Activated T-helper 17 cell treated with anti-CD3 and anti-CD28 coated beads, Interleukin-2, amount 50 U/mL, for 72 hours (primary cell): ENCODE measurements around the gene FAM13C. TPM values are rescaled to one million over a fixed set of nuclear protein-coding genes. Genes with fewer than 3 reads are reported as not detected.
"Not testable (repeated sequence)": the region's sequence is repeated elsewhere in the genome, so short reads cannot be mapped to it uniquely, and the experiment has no call there.

Source experiments
- ATAC-seq: fragments of 150-1000 bp; cut with Tn5 transposase; replicated peaks from 2 replicates; pipeline ENCODE4 v1.10.0; 2021; ENCODE audit warnings: mild to moderate bottlenecking, moderate library complexity
- H3K27ac Mint-ChIP-seq: one replicate; pipeline ENCODE4 v1.8.0; 2022; ENCODE audit warnings: mixed read lengths
- H3K27me3 Mint-ChIP-seq: one replicate; pipeline ENCODE4 v1.8.0; 2022; ENCODE audit warnings: mixed read lengths
- H3K36me3 Mint-ChIP-seq: one replicate; pipeline ENCODE4 v1.8.0; 2022; ENCODE audit warnings: low read depth, mild to moderate bottlenecking, mixed read lengths
- H3K4me1 Mint-ChIP-seq: one replicate; pipeline ENCODE4 v1.8.0; 2022; ENCODE audit warnings: mixed read lengths
- H3K4me3 Mint-ChIP-seq: one replicate; pipeline ENCODE4 v1.8.0; 2022; ENCODE audit warnings: mild to moderate bottlenecking, mixed read lengths
- H3K9me3 Mint-ChIP-seq: one replicate; pipeline ENCODE4 v1.8.0; 2022; ENCODE audit warnings: mixed read lengths
- total RNA-seq, 2 donors: library from RNA; stranded (reverse); gene quantifications; one replicate each; pipeline ENCODE4 v1.2.3, GENCODE V29; 2022

Gene FAM13C
- total RNA-seq, 2 donors from 2014 or later, result 1.3 TPM; not detected in 1

- H3K9me3 Mint-ChIP-seq, result peaks cover 5% of the 10 kb centered on the region
- no peaks in the 10 kb centered on the region for H3K4me1 Mint-ChIP-seq
- H3K36me3 Mint-ChIP-seq, result no peaks in the 10 kb centered on the region
- no peaks in the 10 kb centered on the region for H3K27me3 Mint-ChIP-seq
- no peak overlapping the region for H3K27ac Mint-ChIP-seq
- no peak for ATAC-seq
- no peak overlapping the region for H3K4me3 Mint-ChIP-seq
Measured at GRCh38 chr10:59266321-59266720, 96.0 kb downstream of the FAM13C start.

- H3K4me1 Mint-ChIP-seq, result no peaks in the 10 kb centered on the region
- no peak overlapping the region for H3K27ac Mint-ChIP-seq
- no peak for ATAC-seq
- peaks cover 5% of the 10 kb centered on the region for H3K9me3 Mint-ChIP-seq
- no peak overlapping the region for H3K4me3 Mint-ChIP-seq
- H3K27me3 Mint-ChIP-seq, result no peaks in the 10 kb centered on the region
- no peaks in the 10 kb centered on the region for H3K36me3 Mint-ChIP-seq
Measured at GRCh38 chr10:59265141-59265540, 97.2 kb downstream of the FAM13C start.

DNA sequence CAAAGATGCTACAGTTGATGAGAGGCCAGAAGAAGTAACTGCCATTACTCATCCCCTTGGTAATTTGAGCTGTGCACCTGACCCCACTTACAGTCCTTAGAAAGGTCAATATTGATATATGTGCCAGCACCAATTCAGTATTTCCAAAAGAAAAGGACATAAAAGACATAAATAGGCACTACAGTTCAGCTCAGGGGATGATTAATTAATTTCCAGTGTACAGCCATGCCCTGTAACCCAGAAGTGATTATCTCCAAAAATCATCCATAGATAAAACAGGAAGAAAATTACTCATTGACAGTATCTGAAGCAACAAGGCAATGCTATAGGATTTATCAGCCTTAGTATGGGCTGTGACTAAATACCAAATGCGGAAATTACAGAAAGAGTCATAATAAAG lies 103.5 kb downstream of the FAM13C start:
- H3K27me3 Mint-ChIP-seq, result no peaks in the 10 kb centered on the region
- no peak overlapping the region for H3K27ac Mint-ChIP-seq
- ATAC-seq, result no peak
- no peaks in the 10 kb centered on the region for H3K36me3 Mint-ChIP-seq
- no peak overlapping the region for H3K4me3 Mint-ChIP-seq
- no peaks in the 10 kb centered on the region for H3K9me3 Mint-ChIP-seq
- no peaks in the 10 kb centered on the region for H3K4me1 Mint-ChIP-seq

- Mint-ChIP-seq H3K9me3 (no peaks in the 10 kb centered on the region), H3K27me3 (no peaks in the 10 kb centered on the region), H3K27ac (no peak overlapping the region), H3K4me1 (no peaks in the 10 kb centered on the region), H3K36me3 (no peaks in the 10 kb centered on the region), H3K4me3 (no peak overlapping the region)
- no peak for ATAC-seq
Measured at GRCh38 chr10:59257224-59257623, 105.1 kb downstream of the FAM13C start.

GRCh38 chr10:59255463-59255862 lies 106.9 kb downstream of the FAM13C start:
- Mint-ChIP-seq H3K36me3 (no peaks in the 10 kb centered on the region), H3K27ac (no peak overlapping the region), H3K9me3 (no peaks in the 10 kb centered on the region), H3K4me3 (no peak overlapping the region), H3K4me1 (no peaks in the 10 kb centered on the region), H3K27me3 (no peaks in the 10 kb centered on the region)
- no peak for ATAC-seq

DNA sequence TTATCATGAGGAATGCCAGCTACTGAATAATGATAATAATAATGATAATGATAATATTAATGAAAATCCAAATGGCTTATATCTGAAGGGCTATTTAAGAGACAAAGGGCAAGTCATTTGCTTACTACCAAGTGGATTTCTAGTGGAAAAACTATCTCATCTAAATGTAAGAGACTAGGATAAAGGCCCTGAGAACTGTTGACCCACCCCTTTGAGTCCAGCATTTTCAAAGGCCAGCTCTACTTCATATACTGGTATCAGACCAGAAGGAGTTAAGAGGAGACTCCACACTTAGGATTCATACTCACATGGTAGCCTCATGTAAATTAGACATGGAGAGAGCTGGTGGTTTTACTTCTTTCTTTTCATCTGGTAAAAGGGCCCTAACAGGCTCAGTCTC lies 109.9 kb downstream of the FAM13C start:
- Mint-ChIP-seq H3K27me3 (no peaks in the 10 kb centered on the region), H3K36me3 (no peaks in the 10 kb centered on the region), H3K4me1 (no peaks in the 10 kb centered on the region), H3K4me3 (no peak overlapping the region), H3K9me3 (no peaks in the 10 kb centered on the region), H3K27ac (no peak overlapping the region)
- ATAC-seq, result no peak

DNA sequence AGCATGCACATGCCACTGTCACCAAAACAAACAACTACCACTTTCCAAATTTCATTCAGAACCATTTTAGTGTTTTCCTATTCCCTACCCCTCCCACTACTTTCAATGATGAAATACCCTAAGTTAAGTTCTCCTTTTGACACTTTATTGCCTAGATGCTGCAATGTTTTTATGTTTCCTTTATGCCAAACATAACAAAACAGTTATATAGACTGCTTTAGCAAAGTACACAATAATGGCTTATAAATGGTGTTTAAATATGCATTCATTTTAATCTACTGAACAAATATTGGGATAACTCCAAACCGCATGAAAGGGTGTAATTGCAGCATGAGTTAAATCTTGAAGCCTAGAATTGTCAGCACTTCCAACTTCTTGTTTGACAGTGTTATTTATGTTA lies 116.7 kb downstream of the FAM13C start:
- Mint-ChIP-seq H3K27me3 (peaks cover 6% of the 10 kb centered on the region), H3K4me1 (no peaks in the 10 kb centered on the region), H3K27ac (no peak overlapping the region), H3K4me3 (no peak overlapping the region), H3K9me3 (no peaks in the 10 kb centered on the region), H3K36me3 (no peaks in the 10 kb centered on the region)
- ATAC-seq, result no peak

DNA sequence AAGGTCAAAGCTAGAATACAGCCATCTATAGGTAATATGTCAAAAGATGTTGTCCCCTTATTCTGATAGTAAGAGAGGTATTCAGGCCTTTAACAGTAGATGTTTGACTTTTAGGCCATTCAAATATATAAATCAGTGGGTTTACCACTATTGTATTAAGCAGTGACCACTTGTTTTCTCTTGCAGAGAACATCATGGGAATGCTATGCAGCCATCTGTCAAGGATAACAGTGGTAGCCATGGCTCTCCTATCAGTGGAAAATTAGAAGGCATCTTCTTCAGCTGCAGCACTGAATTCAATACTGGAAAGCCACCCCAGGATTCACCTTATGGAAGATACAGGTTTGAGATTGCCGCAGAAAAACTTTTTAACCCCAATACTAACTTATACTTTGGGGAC lies 117.5 kb downstream of the FAM13C start:
- no peak for ATAC-seq
- H3K36me3 Mint-ChIP-seq, result no peaks in the 10 kb centered on the region
- H3K4me3 Mint-ChIP-seq, result no peak overlapping the region
- no peaks in the 10 kb centered on the region for H3K9me3 Mint-ChIP-seq
- H3K27ac Mint-ChIP-seq, result no peak overlapping the region
- peaks cover 6% of the 10 kb centered on the region for H3K27me3 Mint-ChIP-seq
- no peaks in the 10 kb centered on the region for H3K4me1 Mint-ChIP-seq

DNA sequence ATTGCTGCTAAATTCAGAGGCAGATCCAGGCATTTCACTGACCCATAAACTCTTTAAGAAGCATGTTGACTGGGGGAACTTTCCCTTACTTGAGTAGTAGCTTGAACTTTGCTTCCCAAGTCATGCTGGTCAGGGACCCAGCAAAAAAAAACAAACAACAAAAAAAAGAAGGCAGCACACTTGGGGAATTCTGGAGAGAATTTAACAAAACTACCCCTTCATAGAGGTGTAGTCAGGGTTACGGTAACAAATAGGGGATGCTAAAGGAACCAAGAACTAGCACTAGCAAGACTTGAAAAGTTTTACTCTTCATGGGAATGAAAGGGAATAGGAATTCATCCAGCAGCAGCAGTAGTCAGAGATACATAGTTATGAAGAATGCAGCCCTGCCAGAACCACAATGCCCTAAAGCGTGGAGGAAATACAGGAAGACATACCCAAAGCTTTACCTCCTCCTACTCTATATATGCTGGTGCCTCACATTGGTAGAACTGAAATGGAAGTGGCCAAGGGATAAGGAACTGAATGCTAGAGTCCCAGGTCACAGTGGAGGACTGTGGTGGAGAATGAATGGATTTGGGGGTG lies 118.6 kb downstream of the FAM13C start:
- Mint-ChIP-seq H3K4me1 (no peaks in the 10 kb centered on the region), H3K27me3 (peaks cover 6% of the 10 kb centered on the region), H3K4me3 (no peak overlapping the region), H3K27ac (no peak overlapping the region), H3K36me3 (no peaks in the 10 kb centered on the region), H3K9me3 (no peaks in the 10 kb centered on the region)
- no peak for ATAC-seq

DNA sequence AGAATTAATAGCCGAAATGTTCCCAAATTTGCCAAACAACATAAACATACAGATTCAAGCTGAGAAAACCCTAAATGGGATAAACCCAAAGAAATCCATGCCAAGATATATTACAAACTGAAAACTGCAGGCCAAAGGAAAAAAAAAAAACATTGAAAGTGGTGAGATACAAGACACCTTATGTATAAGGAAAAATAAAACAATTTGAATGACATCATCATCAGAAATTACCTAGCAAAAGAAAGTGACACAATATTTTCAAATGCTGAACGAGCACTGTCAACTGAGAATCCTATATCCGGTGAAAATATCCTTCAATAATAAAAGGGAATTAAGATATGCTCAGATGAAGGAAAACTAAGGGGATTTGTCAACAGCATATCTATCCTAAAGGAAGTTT lies 119.4 kb downstream of the FAM13C start:
- Mint-ChIP-seq H3K4me1 (no peaks in the 10 kb centered on the region), H3K27ac (no peak overlapping the region), H3K4me3 (no peak overlapping the region), H3K36me3 (no peaks in the 10 kb centered on the region), H3K9me3 (no peaks in the 10 kb centered on the region), H3K27me3 (peaks cover 6% of the 10 kb centered on the region)
- no peak for ATAC-seq

DNA sequence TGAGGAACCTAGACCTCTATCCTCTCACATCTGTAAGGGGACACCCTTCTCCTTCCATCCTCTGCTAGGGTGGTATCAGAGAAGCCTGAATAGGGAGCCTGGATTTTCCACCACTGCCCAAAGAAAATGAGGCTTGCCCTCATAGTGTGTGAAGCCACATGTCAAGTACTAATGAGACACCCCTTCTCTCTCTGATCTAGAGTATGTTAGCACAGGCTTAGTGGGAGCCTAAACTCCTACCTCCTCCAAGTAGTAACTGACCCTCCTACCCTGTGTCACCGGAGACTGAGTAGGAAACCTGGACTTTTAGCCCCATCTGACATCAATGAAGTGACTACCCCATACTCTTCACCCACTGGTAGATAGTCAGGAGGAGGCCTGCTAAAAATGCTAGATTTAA lies 120.3 kb downstream of the FAM13C start:
- no peak for ATAC-seq
- Mint-ChIP-seq H3K36me3 (no peaks in the 10 kb centered on the region), H3K27me3 (peaks cover 6% of the 10 kb centered on the region), H3K4me3 (no peak overlapping the region), H3K9me3 (no peaks in the 10 kb centered on the region), H3K4me1 (no peaks in the 10 kb centered on the region), H3K27ac (no peak overlapping the region)

DNA sequence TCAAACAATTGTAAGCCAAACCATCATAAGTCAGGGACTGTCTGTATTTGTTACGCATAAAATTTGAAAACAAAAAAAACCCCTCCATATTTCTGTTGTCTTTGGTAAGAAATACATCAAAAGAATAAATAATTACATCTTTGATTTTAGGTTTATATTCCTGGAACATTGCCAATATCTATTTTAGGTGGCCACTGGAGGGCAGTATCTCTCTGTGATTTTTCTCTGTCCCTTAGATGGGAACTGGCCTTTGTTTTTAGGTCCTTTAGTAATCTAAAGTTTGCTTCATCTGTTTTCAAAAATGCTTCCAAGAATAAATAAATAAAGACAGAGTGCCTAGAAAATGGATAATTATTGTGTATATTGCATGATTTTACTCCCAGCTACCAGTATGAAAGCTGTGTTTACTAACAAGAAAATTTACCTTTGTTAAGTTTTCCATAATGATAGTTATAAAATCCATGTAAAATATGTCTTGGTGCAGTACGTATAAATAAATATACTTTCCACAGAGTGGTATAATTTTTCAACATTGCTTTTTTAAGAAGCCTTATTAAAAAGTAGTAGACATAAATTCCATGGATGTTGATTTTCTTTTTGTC lies 121.7 kb downstream of the FAM13C start:
- no peak overlapping the region for H3K27ac Mint-ChIP-seq
- no peak for ATAC-seq
- peaks cover 6% of the 10 kb centered on the region for H3K27me3 Mint-ChIP-seq
- no peaks in the 10 kb centered on the region for H3K4me1 Mint-ChIP-seq
- no peaks in the 10 kb centered on the region for H3K9me3 Mint-ChIP-seq
- no peaks in the 10 kb centered on the region for H3K36me3 Mint-ChIP-seq
- no peak overlapping the region for H3K4me3 Mint-ChIP-seq

- not testable (repeated sequence) for H3K27me3 Mint-ChIP-seq, H3K36me3 Mint-ChIP-seq, H3K9me3 Mint-ChIP-seq, H3K27ac Mint-ChIP-seq, H3K4me3 Mint-ChIP-seq, H3K4me1 Mint-ChIP-seq, ATAC-seq
Measured at GRCh38 chr10:59239108-59239507, 123.2 kb downstream of the FAM13C start.

DNA sequence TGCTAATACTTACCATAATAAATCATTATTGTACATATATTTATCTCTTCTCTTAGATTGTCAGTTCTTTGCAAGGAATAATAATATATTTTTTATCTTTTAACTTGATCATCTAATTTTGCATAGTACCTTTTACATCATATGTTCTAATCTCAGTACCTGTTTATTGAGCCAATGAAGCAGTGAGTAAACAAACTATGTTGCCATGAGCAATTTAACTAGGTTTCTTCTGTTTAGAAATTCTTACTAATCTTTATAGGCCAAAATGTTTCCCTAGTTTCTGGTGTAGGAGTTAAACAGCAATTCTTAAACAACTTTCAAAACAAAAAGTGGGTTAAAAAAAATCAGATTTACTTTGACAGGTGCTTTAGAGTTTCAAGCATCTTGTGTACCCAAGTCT lies 124.6 kb downstream of the FAM13C start:
- Mint-ChIP-seq H3K27ac (no peak overlapping the region), H3K27me3 (peaks cover 6% of the 10 kb centered on the region), H3K9me3 (no peaks in the 10 kb centered on the region), H3K36me3 (no peaks in the 10 kb centered on the region), H3K4me3 (no peak overlapping the region), H3K4me1 (no peaks in the 10 kb centered on the region)
- no peak for ATAC-seq

DNA sequence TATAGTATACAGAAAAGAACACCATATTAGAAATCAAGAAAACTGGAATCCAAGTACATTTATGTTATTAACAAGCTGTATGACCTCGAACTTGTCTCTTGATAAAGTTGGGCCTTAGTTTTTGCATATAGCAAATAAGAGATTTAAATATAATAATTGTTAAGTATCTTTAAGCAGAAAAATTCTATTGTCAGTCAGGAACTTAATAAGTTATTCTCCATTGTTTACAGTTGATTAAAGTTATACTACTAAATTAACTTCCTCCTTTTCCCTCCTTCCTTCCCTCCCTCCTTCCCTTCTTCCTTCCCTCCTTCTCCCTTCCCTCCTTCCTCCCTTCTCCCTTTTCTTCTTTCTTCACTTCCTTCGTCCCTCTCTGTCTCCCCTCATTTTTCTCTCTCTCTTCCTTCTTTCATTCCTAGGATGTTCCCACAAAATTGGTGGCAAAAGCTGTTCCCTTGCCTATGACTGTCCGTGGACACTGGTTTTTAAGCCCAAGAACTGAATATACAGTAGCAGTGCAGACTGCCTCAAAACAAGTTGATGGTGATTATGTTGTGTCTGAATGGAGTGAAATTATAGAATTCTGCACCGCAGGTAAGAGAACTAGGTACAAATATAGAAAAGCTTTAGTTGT lies 126.2 kb downstream of the FAM13C start:
- Mint-ChIP-seq H3K36me3 (no peaks in the 10 kb centered on the region), H3K9me3 (no peaks in the 10 kb centered on the region), H3K27ac (no peak overlapping the region), H3K4me1 (no peaks in the 10 kb centered on the region), H3K4me3 (no peak overlapping the region), H3K27me3 (peaks cover under 1% of the 10 kb centered on the region)
- ATAC-seq, result no peak
